ENCODE measurements around the gene CXCL6.

- TF ChIP-seq, protein P1, sequence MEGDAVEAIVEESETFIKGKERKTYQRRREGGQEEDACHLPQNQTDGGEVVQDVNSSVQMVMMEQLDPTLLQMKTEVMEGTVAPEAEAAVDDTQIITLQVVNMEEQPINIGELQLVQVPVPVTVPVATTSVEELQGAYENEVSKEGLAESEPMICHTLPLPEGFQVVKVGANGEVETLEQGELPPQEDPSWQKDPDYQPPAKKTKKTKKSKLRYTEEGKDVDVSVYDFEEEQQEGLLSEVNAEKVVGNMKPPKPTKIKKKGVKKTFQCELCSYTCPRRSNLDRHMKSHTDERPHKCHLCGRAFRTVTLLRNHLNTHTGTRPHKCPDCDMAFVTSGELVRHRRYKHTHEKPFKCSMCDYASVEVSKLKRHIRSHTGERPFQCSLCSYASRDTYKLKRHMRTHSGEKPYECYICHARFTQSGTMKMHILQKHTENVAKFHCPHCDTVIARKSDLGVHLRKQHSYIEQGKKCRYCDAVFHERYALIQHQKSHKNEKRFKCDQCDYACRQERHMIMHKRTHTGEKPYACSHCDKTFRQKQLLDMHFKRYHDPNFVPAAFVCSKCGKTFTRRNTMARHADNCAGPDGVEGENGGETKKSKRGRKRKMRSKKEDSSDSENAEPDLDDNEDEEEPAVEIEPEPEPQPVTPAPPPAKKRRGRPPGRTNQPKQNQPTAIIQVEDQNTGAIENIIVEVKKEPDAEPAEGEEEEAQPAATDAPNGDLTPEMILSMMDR (IDR thresholded peaks at IDR 0.05; ENCODE audit: insufficient read depth, low read depth, low read length): no peak
- TF ChIP-seq EZH2 (IDR thresholded peaks at IDR 0.05; ENCODE audit: insufficient read depth, low read length): no peak
Measured at GRCh38 chr4:73847526-73848182, 11.2 kb downstream of the CXCL6 start.

Measured in astrocyte (in vitro differentiated cells and primary cell).